Smooth muscle cell of bladder (primary cell): ENCODE measurements around the gene ETNK2. TPM values are rescaled to one million over a fixed set of nuclear protein-coding genes. Genes with fewer than 3 reads are reported as not detected.

Source experiments
- total RNA-seq: library from RNA; depleted of rRNA; stranded (reverse); fragments of >200 nt; gene quantifications from 2 replicates; pipeline ENCODE4 v1.2.3, GENCODE V29; 2014

ETNK2 gene, protein sequence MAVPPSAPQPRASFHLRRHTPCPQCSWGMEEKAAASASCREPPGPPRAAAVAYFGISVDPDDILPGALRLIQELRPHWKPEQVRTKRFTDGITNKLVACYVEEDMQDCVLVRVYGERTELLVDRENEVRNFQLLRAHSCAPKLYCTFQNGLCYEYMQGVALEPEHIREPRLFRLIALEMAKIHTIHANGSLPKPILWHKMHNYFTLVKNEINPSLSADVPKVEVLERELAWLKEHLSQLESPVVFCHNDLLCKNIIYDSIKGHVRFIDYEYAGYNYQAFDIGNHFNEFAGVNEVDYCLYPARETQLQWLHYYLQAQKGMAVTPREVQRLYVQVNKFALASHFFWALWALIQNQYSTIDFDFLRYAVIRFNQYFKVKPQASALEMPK
- total RNA-seq, result 2.3 and 5.4 TPM in 2 replicates

GRCh38 chr1:204151552-204152309 lies at the start of gene ETNK2:
TSS of gene ETNK2 (minus strand) at chr1:204152044. CDS start at chr1:204151852, 192 bp downstream.

DNA sequence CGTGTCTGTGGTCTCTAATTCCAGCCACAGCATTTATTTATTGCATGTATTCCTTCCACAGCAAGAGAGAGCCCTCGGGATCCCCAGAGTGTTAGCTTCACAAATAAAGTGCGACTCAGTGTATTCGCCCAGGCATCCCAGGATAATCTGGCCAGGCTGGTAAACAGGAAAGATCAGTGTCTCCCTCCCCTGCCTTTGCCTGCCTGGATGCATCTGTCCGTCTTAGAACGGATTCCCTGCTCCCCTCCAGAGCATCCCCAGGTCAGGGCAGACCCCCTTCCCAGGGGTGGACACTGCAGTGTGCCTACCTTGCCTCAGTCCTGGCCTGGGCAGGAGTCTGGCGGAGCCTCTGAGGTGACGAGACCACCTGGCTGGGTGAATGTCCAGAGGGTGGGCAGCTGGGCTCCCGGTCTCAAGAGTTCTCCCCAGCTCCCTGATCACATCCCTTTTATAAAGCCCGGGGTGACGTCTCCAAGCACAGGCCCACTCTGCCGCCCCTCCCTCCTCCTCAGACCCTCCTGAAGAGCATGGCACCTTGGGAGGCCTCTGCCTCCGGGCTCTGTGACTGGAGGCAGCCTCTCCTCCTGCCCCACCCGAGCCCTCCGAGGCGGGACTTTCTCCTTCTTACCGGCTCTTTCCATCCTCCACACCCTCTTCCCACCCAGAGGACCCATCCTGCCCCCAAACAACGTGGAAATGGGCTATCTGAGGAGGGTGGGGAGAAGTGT lies 44.4 kb upstream of the ETNK2 start, which contains the start of gene KISS1:
Gene KISS1, minus strand, starts transcription at position 424 of the 728 bp plus-strand sequence. CDS start 3,615 bp downstream, outside the sequence.

DNA sequence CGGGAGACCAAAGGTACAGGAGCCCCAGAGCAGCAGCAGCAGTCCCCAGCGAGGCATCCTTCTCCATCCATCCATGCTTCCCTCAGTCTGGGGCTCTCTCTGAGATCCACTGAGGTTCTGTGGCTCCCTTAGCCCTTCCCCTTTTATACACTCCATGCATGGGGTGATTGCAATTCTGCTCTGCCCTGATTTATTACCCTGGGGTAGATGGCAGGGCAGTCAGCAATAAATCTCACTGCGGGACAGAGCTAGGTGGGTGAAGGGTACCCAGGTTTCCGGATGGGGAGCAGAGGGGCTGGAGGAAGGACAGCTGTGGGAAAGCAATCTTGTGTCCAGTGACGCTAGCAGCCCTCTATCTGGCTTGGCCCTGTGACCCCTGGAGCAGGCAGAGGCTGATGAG lies 14.4 kb upstream of the ETNK2 start, which contains the start of gene REN:
Gene REN, minus strand, starts transcription at position 119 of the 400 bp plus-strand sequence. Its CDS starts 44 bp downstream, at position 75.

Other genes with a start within 250 kb of the ETNK2 start
- 2.2 and 2.8 TPM in 2 replicates for gene SOX13, start 78.9 kb downstream of the ETNK2 start, total RNA-seq
- 0.14 and 0.28 TPM in 2 replicates for gene REN, start 14.3 kb upstream of the ETNK2 start, total RNA-seq
- 0.71 TPM in 1 of 2 replicates, not detected in the other for gene KISS1, start 44.4 kb upstream of the ETNK2 start, total RNA-seq
- gene GOLT1A, start 61.9 kb upstream of the ETNK2 start, total RNA-seq, result not detected in 2 replicates
- 1.5 and 1.8 TPM in 2 replicates for gene PLEKHA6, start 207.9 kb upstream of the ETNK2 start, total RNA-seq